ENCODE results near the gene GFPT1.

DNA sequence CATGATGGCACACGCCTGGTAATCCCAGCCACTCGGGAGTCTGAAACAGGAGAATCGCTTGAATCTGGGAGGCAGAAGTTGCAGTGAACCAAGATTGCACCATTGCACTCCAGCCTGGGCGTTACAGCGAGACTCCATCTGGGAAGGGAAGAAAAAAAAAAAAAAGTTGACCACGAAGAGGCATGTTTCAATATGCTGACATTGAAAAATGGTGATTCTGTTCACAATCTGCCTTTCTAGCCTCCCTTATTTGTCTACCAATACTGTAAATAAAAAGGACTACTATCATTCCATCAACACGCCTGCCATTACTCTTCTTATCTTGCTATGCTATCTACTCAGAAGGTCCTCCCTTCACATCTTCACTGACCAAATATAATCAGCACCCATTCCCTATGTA, 18.4 kb downstream of the GFPT1 start:
- TF ChIP-seq POLR2A (IDR thresholded peaks at IDR 0.05; ENCODE audit: low read length) (no peak), GATA1 (IDR thresholded peaks at IDR 0.05; ENCODE audit: low read depth, low read length) (no peak)
